PC-3 (cell line): ENCODE measurements around the gene SLC7A1. TPM values are rescaled to one million over a fixed set of nuclear protein-coding genes. Genes with fewer than 3 reads are reported as not detected.

Source experiments
- ATAC-seq: fragments of 200-7000 bp; cut with Tn5 transposase; 2 replicates; pipeline ENCODE4 v1.9.1; 2020; ENCODE audit warnings: mild to moderate bottlenecking, moderate library complexity
- BruUV-seq: library from RNA; stranded (reverse); fragments of 400-500 nt; replicated peaks from 2 replicates; lab custom pipeline; 2021; lab: Mats Ljungman, UMichigan
- CTCF ChIA-PET: fragments of 300-600 bp; sonication (Branson Sonifier 250); formaldehyde crosslinking; loops from one replicate; lab custom pipeline; 2022; ENCODE audit warnings: antibody characterized with exemption; lab: Charles Lee
- POLR2A ChIA-PET: fragments of 300-600 bp; sonication (Branson Sonifier 250); formaldehyde crosslinking; loops from one replicate; lab custom pipeline; 2022; ENCODE audit warnings: antibody characterized with exemption; ENCODE audit not compliant: unreplicated experiment; lab: Charles Lee
- DNase-seq: peaks from one replicate; pipeline ENCODE4 v3.0.0-alpha.2; 2015
- H2AFZ ChIP-seq: fragments of 300-600 bp; sonication (generic); 2 replicates; pipeline ENCODE4 v1.6.0; 2016; ENCODE audit warnings: antibody characterized with exemption, low read length
- H3F3A ChIP-seq: fragments of 300-600 bp; sonication (generic); one replicate; pipeline ENCODE4 v1.6.0; 2017; ENCODE audit warnings: antibody characterized with exemption, low read length, control low read depth, mild to moderate bottlenecking; ENCODE audit not compliant: unreplicated experiment
- H3K27ac ChIP-seq: fragments of 300-600 bp; sonication (generic); 2 replicates; pipeline ENCODE4 v1.5.1; 2016; ENCODE audit warnings: mild to moderate bottlenecking, low read length
- H3K27me3 ChIP-seq: fragments of 300-600 bp; sonication (generic); 2 replicates; pipeline ENCODE4 v1.6.1; 2016; ENCODE audit warnings: low read length, mixed read lengths
- H3K36me3 ChIP-seq: fragments of 300-600 bp; sonication (generic); 2 replicates; pipeline ENCODE4 v1.6.1; 2016; ENCODE audit warnings: low read depth, mixed run types, low read length, mixed read lengths
- H3K4me1 ChIP-seq: fragments of 300-600 bp; sonication (generic); 2 replicates; pipeline ENCODE4 v1.5.1; 2016; ENCODE audit warnings: low read length; ENCODE audit not compliant: insufficient read depth
- H3K4me2 ChIP-seq: fragments of 300-600 bp; sonication (generic); 2 replicates; pipeline ENCODE4 v1.6.0; 2016; ENCODE audit warnings: low read length
- H3K4me3 ChIP-seq: fragments of 300-600 bp; sonication (generic); 2 replicates; pipeline ENCODE4 v1.5.1; 2016; ENCODE audit warnings: mild to moderate bottlenecking, low read length, mixed read lengths
- H3K79me2 ChIP-seq: fragments of 300-600 bp; sonication (generic); 2 replicates; pipeline ENCODE4 v1.6.1; 2017; ENCODE audit warnings: low read length, mixed read lengths
- H3K9ac ChIP-seq: fragments of 300-600 bp; sonication (generic); 2 replicates; pipeline ENCODE4 v1.6.0; 2016; ENCODE audit warnings: mild to moderate bottlenecking, low read length
- H3K9me2 ChIP-seq: fragments of 300-600 bp; sonication (generic); replicated peaks from 2 replicates; pipeline ENCODE4 v1.6.1; 2016; ENCODE audit warnings: mixed run types, low read length, mixed read lengths
- H3K9me3 ChIP-seq: fragments of 300-600 bp; sonication (generic); 2 replicates; pipeline ENCODE4 v1.6.1; 2016; ENCODE audit warnings: low read length, mixed read lengths
- H4K20me1 ChIP-seq: fragments of 300-600 bp; sonication (generic); 2 replicates; pipeline ENCODE4 v1.6.1; 2016; ENCODE audit warnings: low read length, mixed read lengths
- EZH2 ChIP-seq: fragments of 300-600 bp; sonication (generic); IDR thresholded peaks from one replicate; pipeline ENCODE4 v1.6.1; 2017; ENCODE audit warnings: antibody characterized with exemption, mild to moderate bottlenecking, low read length; ENCODE audit not compliant: unreplicated experiment
- EZH2phosphoT487 ChIP-seq: fragments of 300-600 bp; sonication (generic); IDR thresholded peaks from 2 replicates; pipeline ENCODE4 v1.6.1; 2018; ENCODE audit warnings: mild to moderate bottlenecking, antibody characterized with exemption, low read length, borderline replicate concordance
- intact Hi-C: fragments of 100-400 bp; cut with micrococcal nuclease; formaldehyde crosslinking; loops from 2 replicates; pipeline ENCODE4 v1.9.0; 2023
- total RNA-seq: library from RNA; depleted of rRNA; stranded (reverse); fragments of >200 nt; gene quantifications from 2 replicates; pipeline ENCODE4 v1.2.3, GENCODE V29; 2014
- TF ChIP-seq, protein P1 (sequence below): fragments of 300-600 bp; sonication (generic); conservative IDR thresholded peaks from 2 replicates; pipeline ENCODE4 v1.5.1; 2017; ENCODE audit warnings: antibody characterized with exemption, low read depth, mild to moderate bottlenecking, low read length

SLC7A1 gene
- total RNA-seq, 1 experiment from 2014 or later, result 19.5 TPM

DNA sequence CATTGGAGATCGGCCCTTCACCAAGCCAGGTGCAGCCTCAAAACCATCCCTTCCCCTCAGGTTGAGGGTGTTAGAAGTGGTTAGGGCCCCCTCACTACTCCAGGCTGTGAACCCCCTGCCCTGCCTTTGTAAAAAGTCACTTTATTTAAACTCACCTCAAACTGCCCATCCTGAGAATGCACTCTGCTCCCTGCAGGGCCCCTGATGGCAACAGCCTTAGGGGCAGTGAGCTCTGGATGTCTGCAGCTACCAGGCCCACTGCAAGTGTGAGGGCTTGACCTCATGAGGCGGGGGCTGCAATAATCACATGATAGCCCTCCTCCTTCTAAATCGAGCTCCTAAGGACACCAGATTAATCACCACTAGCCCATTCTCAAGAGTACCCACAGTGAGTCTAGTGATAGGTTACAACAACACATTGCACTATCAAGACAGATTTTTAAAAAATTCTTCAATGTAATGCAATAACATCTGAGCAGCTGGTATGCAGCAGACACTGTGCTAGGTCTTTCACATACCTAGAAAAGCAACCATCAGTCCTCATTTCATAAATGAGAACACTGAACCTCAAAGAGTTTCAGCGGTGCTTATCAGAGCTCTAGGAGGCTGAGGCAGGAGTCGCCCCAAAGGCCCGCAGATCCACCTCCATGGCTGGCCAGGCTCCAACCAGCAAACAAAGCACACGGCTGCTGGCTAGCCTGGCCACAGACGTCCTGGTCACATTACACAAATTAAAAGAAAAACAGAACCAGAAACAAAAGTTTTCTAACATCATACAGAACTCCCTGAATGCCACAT is 26.0 kb downstream of the SLC7A1 start:
- no peak overlapping the region for H3K27ac ChIP-seq
- no peaks in the 10 kb centered on the region for H3K27me3 ChIP-seq
- no peaks in the 10 kb centered on the region for H3F3A ChIP-seq
- H3K9me2 ChIP-seq, result no peaks in the 10 kb centered on the region
- BruUV-seq, result no TSS peak
- no peak overlapping the region for H2AFZ ChIP-seq
- H3K4me2 ChIP-seq, result no peak overlapping the region
- DNase-seq (no peak), ATAC-seq (no peak)
- ChIA-PET CTCF (no interaction called here), POLR2A (no interaction called here)
- no peak overlapping the region for H3K4me3 ChIP-seq
- intact Hi-C loops, result no loop called here
- H3K79me2 ChIP-seq, result peaks cover 99% of the 10 kb centered on the region
- no peaks in the 10 kb centered on the region for H3K4me1 ChIP-seq
- H3K9ac ChIP-seq, result no peak overlapping the region
- H3K36me3 ChIP-seq, result no peaks in the 10 kb centered on the region
- TF ChIP-seq EZH2 (no peak), EZH2phosphoT487 (no peak)
- TF ChIP-seq, protein P1, sequence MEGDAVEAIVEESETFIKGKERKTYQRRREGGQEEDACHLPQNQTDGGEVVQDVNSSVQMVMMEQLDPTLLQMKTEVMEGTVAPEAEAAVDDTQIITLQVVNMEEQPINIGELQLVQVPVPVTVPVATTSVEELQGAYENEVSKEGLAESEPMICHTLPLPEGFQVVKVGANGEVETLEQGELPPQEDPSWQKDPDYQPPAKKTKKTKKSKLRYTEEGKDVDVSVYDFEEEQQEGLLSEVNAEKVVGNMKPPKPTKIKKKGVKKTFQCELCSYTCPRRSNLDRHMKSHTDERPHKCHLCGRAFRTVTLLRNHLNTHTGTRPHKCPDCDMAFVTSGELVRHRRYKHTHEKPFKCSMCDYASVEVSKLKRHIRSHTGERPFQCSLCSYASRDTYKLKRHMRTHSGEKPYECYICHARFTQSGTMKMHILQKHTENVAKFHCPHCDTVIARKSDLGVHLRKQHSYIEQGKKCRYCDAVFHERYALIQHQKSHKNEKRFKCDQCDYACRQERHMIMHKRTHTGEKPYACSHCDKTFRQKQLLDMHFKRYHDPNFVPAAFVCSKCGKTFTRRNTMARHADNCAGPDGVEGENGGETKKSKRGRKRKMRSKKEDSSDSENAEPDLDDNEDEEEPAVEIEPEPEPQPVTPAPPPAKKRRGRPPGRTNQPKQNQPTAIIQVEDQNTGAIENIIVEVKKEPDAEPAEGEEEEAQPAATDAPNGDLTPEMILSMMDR, result no peak
- H4K20me1 ChIP-seq, result peaks cover 40% of the 10 kb centered on the region; the same call in 1 of the 2 replicates
- H3K9me3 ChIP-seq, result no peaks in the 10 kb centered on the region

DNA sequence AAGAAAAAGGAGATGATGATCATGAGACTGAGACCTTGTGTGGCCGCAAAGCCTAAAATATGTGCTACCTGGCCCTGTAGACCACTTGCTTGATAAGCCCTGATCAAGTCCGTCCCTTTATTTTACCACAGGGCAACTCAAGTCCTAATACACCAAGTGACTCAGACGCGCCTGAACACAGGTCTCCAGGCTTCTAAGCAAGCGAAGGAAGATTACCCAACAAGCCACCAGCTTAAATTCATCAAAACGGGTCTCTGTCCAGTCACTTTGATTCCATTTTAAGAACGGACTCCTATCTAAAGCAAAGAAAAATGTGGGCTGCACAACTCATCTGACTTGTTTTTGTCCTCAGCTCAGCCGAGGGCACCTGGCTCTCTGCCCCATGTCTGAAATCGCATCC is 26.8 kb downstream of the SLC7A1 start:
- ChIA-PET CTCF (no interaction called here), POLR2A (no interaction called here)
- Histone ChIP-seq H3K36me3 (no peaks in the 10 kb centered on the region), H3K4me3 (no peak overlapping the region), H2AFZ (no peak overlapping the region), H3K4me1 (no peaks in the 10 kb centered on the region), H3K79me2 (peaks cover 99% of the 10 kb centered on the region), H3K27ac (no peak overlapping the region), H3K4me2 (no peak overlapping the region), H4K20me1 (peaks cover 39% of the 10 kb centered on the region; the same call in 1 of the 2 replicates), H3K9me2 (no peaks in the 10 kb centered on the region), H3F3A (no peaks in the 10 kb centered on the region), H3K9me3 (no peaks in the 10 kb centered on the region), H3K27me3 (no peaks in the 10 kb centered on the region), H3K9ac (no peak overlapping the region)
- no peak for TF ChIP-seq EZH2phosphoT487
- no peak for TF ChIP-seq EZH2
- TF ChIP-seq, protein P1, result no peak
- no TSS peak for BruUV-seq
- ATAC-seq (no peak), DNase-seq (no peak)
- intact Hi-C loops, result no loop called here

DNA sequence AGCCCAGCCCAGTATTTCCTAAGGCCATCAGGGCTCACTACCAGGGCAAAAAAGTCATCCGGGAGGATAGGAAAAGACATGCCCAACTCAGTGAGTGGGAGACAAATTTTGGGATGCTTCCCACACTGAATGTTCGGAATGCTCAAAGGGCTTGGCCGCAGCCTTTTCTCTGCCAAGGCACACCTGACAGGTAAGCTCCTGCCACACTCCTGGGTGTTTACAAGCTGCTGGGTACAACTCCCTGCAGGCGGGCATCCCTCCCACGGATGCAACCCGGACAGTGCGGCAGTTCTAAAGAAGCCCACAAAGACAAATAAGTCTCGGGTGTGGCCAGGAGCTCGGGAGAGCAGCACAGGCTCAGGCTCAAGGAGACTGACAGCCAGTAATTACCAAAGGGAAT is 28.1 kb downstream of the SLC7A1 start:
- H3K27me3 ChIP-seq, result no peaks in the 10 kb centered on the region
- no peaks in the 10 kb centered on the region for H3K9me2 ChIP-seq
- no peak overlapping the region for H3K9ac ChIP-seq
- H3K4me3 ChIP-seq, result no peak overlapping the region
- no peaks in the 10 kb centered on the region for H3K4me1 ChIP-seq
- ChIA-PET CTCF (no interaction called here), POLR2A (no interaction called here)
- BruUV-seq, result no TSS peak
- peaks cover 42% of the 10 kb centered on the region for H4K20me1 ChIP-seq
- H3K79me2 ChIP-seq, result peaks cover 99% of the 10 kb centered on the region
- no peaks in the 10 kb centered on the region for H3F3A ChIP-seq
- no peak for TF ChIP-seq EZH2phosphoT487
- TF ChIP-seq, protein P1, result no peak
- no peak for TF ChIP-seq EZH2
- H3K27ac ChIP-seq, result no peak overlapping the region
- H2AFZ ChIP-seq, result no peak overlapping the region
- ATAC-seq, result no peak
- intact Hi-C loops, result no loop called here
- no peaks in the 10 kb centered on the region for H3K9me3 ChIP-seq
- H3K4me2 ChIP-seq, result no peak overlapping the region
- H3K36me3 ChIP-seq, result no peaks in the 10 kb centered on the region
- no peak for DNase-seq
